GM12872 (cell line): ENCODE results near the gene SLC5A10.

ENCODE experiments used
- CTCF ChIP-seq: IDR thresholded peaks from 3 replicates; pipeline ENCODE4 v1.5.1; 2011; ENCODE audit warnings: low read depth, mild to moderate bottlenecking, low read length, moderate library complexity; ENCODE audit not compliant: insufficient read depth

Gene SLC5A10

GRCh38 chr17:19020016-19020415 is 68.1 kb downstream of the SLC5A10 start:
- no peak for TF ChIP-seq CTCF

- no peak for TF ChIP-seq CTCF
These were observed 69.7 kb downstream of the SLC5A10 start for GRCh38 chr17:19021622-19022083.

GRCh38 chr17:19022128-19022527 is 70.2 kb downstream of the SLC5A10 start:
- TF ChIP-seq CTCF: no peak

- no peak for TF ChIP-seq CTCF
These were observed 70.8 kb downstream of the SLC5A10 start for GRCh38 chr17:19022747-19023146.

GRCh38 chr17:19023209-19023999 is 71.4 kb downstream of the SLC5A10 start:
- no peak for TF ChIP-seq CTCF

GRCh38 chr17:19024101-19025078 is 72.4 kb downstream of the SLC5A10 start:
- no peak for TF ChIP-seq CTCF

- peak; percentile 39; the same call in 2 of the 3 replicates for TF ChIP-seq CTCF
These were observed 79.8 kb downstream of the SLC5A10 start for GRCh38 chr17:19031729-19032128.
